NCI-H2227 (cell line): ENCODE results near the gene R3HCC1L.

Source experiments
- DNase-seq: peaks from one replicate; lab custom pipeline; 2025; ENCODE audit not compliant: unreplicated experiment; lab: John Stamatoyannopoulos, UW

The R3HCC1L gene

DNA sequence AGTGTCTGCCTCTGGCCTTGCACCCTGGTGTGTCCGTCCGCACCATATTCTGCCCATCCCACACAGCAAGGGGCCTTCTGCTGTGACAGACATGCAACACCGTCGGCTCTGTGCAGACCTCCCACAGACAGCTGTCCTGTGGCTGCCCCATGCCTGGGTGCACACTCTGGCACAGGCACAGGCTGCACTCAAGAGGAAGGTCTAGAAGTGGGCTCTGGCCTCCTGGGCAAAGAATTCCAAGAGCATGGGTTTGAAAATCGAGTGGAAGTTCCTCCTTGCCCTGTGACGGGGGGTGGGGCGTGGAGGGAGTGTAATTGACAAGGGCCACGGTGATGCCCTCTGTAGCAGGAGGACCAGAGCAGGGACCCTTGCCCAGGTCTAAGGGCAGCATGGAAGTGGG is 137.8 kb downstream of the R3HCC1L start:
- no peak for DNase-seq

DNA sequence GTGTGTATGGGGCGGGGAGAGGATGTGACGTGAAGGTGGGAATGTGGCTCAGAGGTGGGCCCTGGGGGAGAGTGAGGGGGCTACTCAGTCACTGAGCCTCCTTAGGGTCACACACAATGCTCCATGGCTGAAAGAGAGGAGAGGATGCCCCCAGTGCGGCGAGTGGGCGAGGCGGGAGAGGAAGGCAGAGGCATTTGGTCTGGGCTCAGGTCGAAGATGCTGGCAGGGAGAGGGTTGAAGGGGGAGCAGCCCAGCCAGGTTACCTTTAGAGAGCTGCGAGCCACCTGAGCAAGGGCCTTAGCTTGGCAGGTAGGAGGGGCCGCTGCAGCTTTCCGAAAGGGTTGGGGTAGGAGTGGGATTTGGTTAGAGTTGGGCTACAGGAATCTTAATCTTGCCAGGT is 138.2 kb downstream of the R3HCC1L start:
- no peak for DNase-seq

DNA sequence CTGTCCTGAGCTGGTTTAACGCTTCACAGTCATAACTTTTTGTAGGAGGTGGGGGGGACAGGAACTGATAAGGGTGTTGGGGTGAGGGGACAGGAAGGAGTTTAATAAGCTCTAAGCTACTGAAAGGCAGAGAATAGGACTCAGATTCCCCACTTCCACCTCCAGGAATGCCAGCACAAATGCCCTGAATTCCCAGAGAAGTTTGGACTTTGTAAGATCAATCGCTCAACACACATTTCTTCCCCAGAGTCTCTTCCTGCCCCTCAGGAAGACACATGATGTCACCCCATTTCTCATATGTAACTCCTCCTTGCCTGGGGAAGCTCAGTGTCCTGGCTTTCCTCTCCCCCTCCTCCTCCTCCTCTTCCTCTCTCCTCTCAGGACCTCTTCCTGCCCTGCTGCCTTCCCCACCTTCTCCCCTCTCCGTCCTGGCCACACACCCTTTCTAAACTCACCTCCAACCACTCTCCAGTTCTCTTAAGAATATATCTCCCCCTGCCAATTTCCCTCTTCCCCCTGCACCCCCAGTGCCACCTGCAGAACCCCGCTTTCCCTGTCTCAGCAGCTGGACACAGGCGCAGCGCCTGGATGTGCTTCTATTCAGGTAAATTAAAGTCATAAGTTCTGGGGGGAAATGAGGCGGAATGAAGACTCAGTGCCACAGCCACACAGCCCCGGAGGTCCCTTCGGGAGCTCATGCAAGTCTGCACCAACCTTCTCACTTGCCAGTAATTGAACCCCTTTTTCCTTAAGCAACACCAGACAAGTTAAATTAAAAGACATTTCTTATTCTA is 138.8 kb downstream of the R3HCC1L start:
- DNase-seq: no peak

DNA sequence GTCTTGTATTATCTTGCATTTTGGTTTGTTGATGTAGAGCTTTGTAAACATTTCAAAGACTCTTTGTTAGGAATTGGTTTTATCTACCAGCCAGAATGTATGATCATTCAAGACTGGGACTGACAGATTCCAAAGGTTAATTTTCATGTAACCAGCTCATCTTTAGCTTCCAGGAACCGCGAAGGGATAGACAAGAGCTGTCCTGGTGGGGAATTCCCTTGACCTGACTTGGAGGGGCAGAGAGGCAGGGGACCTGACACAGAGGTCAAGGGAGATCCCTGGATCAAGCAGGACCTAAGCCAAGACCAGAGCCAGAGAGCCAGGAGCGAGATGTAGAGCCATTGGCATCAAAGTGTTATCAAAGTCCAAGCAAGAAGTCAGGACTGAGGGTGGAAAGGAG is 140.1 kb downstream of the R3HCC1L start:
- DNase-seq: no peak

DNA sequence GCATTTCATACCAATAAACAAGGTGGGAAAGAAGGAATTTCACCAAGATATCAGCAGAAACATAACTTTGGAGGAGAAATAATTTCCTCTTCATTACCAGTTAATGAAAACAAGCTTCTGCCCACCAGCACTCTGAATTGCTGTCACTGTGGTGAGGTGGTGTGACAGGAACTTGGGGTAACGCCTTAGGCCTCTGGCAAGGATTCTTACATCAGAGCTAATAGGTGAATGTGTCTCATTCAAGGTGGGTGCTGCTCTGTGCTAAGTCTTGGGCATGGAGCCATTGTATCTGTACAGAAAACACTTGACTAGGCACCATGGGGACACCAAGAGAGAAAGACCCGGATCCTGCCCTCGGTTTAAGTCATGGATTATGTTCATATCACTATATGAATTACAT is 141.9 kb downstream of the R3HCC1L start:
- no peak for DNase-seq

DNA sequence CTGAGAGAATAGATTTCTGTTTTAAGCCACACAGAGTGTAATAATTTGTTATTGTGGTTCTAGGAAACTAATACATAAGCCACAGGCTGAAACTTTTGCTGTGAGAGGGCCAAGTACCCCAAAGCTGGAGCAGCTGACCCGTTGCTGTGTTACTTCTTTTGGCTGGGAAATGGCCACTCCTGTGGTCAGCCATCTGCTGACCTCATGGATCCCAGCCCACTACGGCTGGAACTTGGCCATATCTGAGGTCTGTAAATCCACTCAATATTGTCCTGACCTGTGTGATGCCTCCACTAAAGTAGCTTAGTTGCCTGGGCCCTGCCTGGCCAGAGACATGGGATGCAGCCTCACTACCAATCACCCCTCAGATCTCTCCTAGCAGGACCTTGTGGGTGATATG is 151.0 kb downstream of the R3HCC1L start:
- no peak for DNase-seq

DNA sequence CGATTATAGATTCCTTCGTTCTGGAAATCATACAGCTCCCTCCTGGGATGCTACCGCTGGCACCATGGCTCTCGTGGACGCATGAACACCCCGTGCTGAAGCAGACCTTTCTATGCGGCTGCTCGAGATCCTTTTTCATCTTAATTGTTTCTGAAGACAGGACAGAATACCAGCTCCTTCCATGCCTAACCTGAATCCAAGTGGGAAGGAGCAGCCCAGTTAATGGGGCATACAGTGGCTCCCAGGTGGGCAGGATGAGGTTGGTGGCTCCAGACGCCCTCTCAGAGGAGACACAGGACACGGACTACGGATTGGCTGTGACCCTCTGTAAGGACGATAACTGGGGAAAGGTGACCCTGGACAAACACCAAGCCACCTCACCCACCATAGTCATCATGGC is 152.0 kb downstream of the R3HCC1L start:
- DNase-seq: no peak

DNA sequence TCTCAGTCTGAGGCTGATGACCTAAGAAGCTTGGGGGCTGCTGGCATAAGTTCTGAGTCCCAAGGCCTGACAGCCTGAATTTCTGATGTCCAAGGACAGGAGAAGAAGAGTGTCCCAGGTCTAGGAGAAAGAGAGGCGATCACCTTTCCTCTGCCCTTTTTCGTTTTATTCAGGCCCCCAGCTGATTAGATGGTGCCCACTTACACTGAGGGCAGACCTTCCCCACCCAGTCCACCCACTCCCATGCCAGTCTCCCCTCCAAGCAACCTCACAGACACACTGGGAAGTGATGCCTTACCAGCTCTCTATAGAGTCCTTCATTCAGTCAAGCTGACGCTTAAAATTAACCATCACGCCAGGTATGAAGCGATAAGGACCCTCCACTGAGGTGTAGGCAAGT is 152.9 kb downstream of the R3HCC1L start:
- no peak for DNase-seq

DNA sequence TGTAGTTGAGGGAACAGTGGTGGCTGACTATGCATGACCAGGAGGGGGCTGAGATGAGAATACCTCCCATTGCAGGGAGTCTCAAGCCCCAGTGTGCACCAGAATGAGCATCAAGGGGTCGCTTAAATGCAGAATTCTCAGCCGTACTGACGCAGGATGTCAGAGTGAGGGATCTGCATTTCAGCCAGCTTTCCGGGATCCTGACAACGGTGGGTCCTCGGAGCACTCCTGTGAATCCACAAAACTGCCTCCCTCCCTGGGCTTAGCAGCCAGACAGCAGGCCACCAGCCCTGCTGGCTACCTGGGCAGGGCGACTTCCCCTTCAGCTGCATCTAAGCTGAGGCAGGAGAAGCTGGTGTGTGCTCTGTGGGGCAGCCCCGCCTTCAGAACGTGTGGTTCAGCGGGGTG is 155.3 kb downstream of the R3HCC1L start:
- no peak for DNase-seq

DNA sequence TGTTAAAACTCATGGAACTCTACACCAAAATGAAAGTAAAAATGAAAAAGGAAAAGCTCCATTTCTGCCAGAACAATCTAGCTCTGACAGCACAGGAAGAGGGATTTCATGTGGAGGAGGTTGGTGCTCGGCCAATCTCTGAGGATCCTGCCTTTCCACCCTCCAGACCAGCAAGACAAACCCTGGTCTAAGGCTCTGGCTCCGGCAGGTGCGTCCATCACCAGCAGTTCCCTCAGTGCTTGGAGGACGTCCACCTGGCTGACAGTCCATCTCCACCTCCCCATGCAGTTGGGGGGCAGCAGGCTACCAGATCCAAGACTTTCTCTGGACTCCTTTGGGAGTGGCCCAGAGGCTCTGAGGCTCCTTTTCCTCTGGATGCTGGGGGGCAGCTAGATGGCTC is 158.5 kb downstream of the R3HCC1L start:
- no peak for DNase-seq

DNA sequence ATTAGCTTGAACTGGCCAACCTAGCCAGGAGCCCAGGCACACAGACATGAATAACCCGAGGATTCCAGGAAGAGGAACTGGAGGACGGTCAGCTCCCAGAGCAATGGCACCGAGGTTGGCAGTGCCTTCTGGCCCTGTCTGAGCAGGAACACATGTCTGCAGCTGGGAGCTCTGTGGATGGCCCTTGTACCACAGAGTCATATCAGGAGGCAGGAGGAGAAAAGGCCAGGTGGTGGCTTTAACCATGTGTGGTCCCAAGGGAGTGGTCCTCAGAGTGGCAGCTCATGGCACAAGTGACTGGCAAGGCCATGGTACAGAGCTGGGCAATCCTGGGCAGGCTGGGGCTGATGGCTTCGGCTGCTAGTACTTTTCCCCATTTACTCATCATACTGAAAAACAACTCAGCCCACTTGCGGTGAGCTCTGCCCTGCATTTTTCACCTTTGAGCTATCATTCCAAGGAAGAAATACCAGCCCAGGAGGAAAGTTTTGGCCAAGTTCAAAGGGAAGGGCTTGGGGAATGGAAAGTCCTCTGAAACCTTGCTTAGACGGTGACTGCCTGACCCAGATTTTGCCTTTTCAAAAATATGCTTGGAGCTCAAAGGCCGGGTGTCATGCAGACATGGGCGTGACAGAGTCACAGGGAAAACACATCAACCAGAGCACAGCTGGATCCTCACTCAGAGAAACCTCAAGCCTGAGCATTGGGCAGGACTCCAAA is 159.3 kb downstream of the R3HCC1L start:
- no peak for DNase-seq

DNA sequence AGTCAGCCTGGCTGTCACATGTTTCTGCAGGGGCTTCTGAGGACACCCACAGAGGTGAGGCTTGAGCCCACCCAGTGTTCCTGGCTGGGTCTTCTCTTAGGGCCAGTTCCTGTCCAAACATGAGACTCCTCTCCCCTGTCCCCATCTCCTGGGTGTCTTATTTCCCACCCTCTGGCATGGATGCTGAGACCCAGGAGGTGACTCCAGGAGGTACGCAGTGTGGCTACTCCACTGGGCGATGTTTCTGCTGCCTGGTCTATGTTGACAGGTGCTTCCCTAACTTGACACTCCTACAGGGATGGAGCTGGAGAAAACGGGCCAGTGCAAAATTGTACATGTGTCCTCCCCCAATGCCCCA is 159.8 kb downstream of the R3HCC1L start:
- DNase-seq: no peak
